C4-2B (cell line): Measurements from ENCODE around the gene C12orf42.

Source experiments
- CTCF ChIP-seq: fragments of 450-650 bp; conservative IDR thresholded peaks from 2 replicates; pipeline ENCODE4 v1.5.1; 2017; ENCODE audit warnings: mild to moderate bottlenecking
- ZFX ChIP-seq: fragments of 450-650 bp; IDR thresholded peaks from 2 replicates; pipeline ENCODE4 v1.6.1; 2017

- no peak for TF ChIP-seq CTCF
- TF ChIP-seq ZFX: no peak
These were observed 181.9 kb downstream of the C12orf42 start for GRCh38 chr12:103313894-103314293.
